Mesendoderm (in vitro differentiated cells): ENCODE results near the gene SDK1.
A peak's percentile ranks its signal among the peaks of the same experiment; 100 is the strongest.
"Not testable (repeated sequence)": the region's sequence is repeated elsewhere in the genome, so short reads cannot be mapped to it uniquely, and the experiment has no call there.

ENCODE experiments used
- DNase-seq: peaks from one replicate; pipeline ENCODE4 v3.0.0; 2013
- H2AK5ac ChIP-seq: 2 replicates; pipeline ENCODE4 v1.6.1; 2013; ENCODE audit warnings: low read length, inconsistent platforms
- H2BK120ac ChIP-seq: 2 replicates; pipeline ENCODE4 v1.6.1; 2013; ENCODE audit warnings: low read depth, mild to moderate bottlenecking, low read length, moderate library complexity, mixed read lengths
- H2BK15ac ChIP-seq: replicated peaks from 2 replicates; pipeline ENCODE4 v1.6.1; 2013; ENCODE audit warnings: low read depth, mild to moderate bottlenecking, moderate library complexity
- H2BK5ac ChIP-seq: 2 replicates; pipeline ENCODE4 v1.6.1; 2013; ENCODE audit warnings: low read length, inconsistent platforms
- H3K18ac ChIP-seq: 2 replicates; pipeline ENCODE4 v1.6.1; 2013; ENCODE audit warnings: mild to moderate bottlenecking, low read length, mixed read lengths
- H3K23ac ChIP-seq: one replicate; pipeline ENCODE4 v1.6.1; 2013; ENCODE audit warnings: low read length
- H3K27ac ChIP-seq: 2 replicates; pipeline ENCODE4 v1.5.1; 2013; ENCODE audit warnings: low read depth, mild to moderate bottlenecking, inconsistent platforms, low read length, moderate library complexity
- H3K27me3 ChIP-seq: 2 replicates; pipeline ENCODE4 v1.6.1; 2013; ENCODE audit warnings: low read length, control low read depth, mild to moderate bottlenecking, inconsistent platforms; ENCODE audit not compliant: insufficient read depth, poor library complexity
- H3K36me3 ChIP-seq: 2 replicates; pipeline ENCODE4 v1.6.1; 2013; ENCODE audit warnings: low read length, inconsistent platforms; ENCODE audit not compliant: control insufficient read depth, insufficient read depth
- H3K4ac ChIP-seq: one replicate; pipeline ENCODE4 v1.6.1; 2013; ENCODE audit warnings: low read depth, mild to moderate bottlenecking, low read length, moderate library complexity
- H3K4me1 ChIP-seq: 2 replicates; pipeline ENCODE4 v1.6.1; 2013; ENCODE audit warnings: low read depth, low read length, inconsistent platforms; ENCODE audit not compliant: control insufficient read depth
- H3K4me2 ChIP-seq: 2 replicates; pipeline ENCODE4 v1.6.1; 2013; ENCODE audit warnings: low read length
- H3K4me3 ChIP-seq: 2 replicates; pipeline ENCODE4 v1.5.1; 2013; ENCODE audit warnings: mild to moderate bottlenecking, low read length
- H3K56ac ChIP-seq: one replicate; pipeline ENCODE4 v1.6.1; 2013; ENCODE audit warnings: low read length
- H3K79me1 ChIP-seq: 2 replicates; pipeline ENCODE4 v1.6.1; 2013; ENCODE audit warnings: low read length, inconsistent platforms
- H3K79me2 ChIP-seq: 2 replicates; pipeline ENCODE4 v1.6.1; 2013; ENCODE audit warnings: mild to moderate bottlenecking, low read length; ENCODE audit not compliant: control insufficient read depth, insufficient read depth
- H3K9ac ChIP-seq: 2 replicates; pipeline ENCODE4 v1.6.1; 2013; ENCODE audit warnings: low read length, inconsistent platforms
- H4K5ac ChIP-seq: one replicate; pipeline ENCODE4 v1.6.1; 2013; ENCODE audit warnings: low read length
- H4K8ac ChIP-seq: one replicate; pipeline ENCODE4 v1.6.1; 2013; ENCODE audit warnings: low read depth, mild to moderate bottlenecking, control low read depth, low read length, moderate library complexity
- WGBS: extraction: QIAGEN DNeasy Blood & Tissue Kit; methylation state at CpG from one replicate; pipeline ENCODE4 v1.1.7; 2013; ENCODE audit warnings: low lambda C conversion rate, missing lambda C conversion rate; ENCODE audit not compliant: insufficient coverage; ENCODE audit errors: extremely low coverage; 5-methylcytosine and 5-hydroxymethylcytosine counted together

SDK1 gene

GRCh38 chr7:3706091-3706490, 405.0 kb downstream of the SDK1 start:
- not testable (repeated sequence) for H3K4me2 ChIP-seq, H3K27me3 ChIP-seq, H3K56ac ChIP-seq, H2BK120ac ChIP-seq, H3K4ac ChIP-seq, H2AK5ac ChIP-seq, H4K8ac ChIP-seq, H4K5ac ChIP-seq, H3K79me2 ChIP-seq, H3K4me1 ChIP-seq, H3K18ac ChIP-seq, H3K27ac ChIP-seq, H3K9ac ChIP-seq, H3K4me3 ChIP-seq, H2BK5ac ChIP-seq, H3K36me3 ChIP-seq, H3K23ac ChIP-seq, H2BK15ac ChIP-seq, DNase-seq, H3K79me1 ChIP-seq
- no CpG with 5 or more reads among the region's 2 CpGs for WGBS

- Histone ChIP-seq H3K56ac (no peak overlapping the region), H2BK15ac (no peak overlapping the region), H3K4me2 (no peak overlapping the region), H3K79me2 (no peaks in the 10 kb centered on the region), H2AK5ac (no peak overlapping the region), H3K27me3 (no peaks in the 10 kb centered on the region), H3K18ac (no peak overlapping the region), H3K9ac (no peak overlapping the region), H4K8ac (no peak overlapping the region), H3K79me1 (no peaks in the 10 kb centered on the region), H3K4ac (no peak overlapping the region), H3K27ac (no peak overlapping the region), H4K5ac (no peak overlapping the region), H3K4me3 (no peak overlapping the region), H3K36me3 (no peaks in the 10 kb centered on the region), H2BK5ac (no peak overlapping the region), H3K23ac (no peak overlapping the region), H2BK120ac (no peak overlapping the region), H3K4me1 (no peaks in the 10 kb centered on the region)
- no peak for DNase-seq
- WGBS = no CpG with 5 or more reads among the region's 1 CpG
Measured at GRCh38 chr7:3710122-3710521, 409.1 kb downstream of the SDK1 start.

GRCh38 chr7:3710531-3710930, 409.5 kb downstream of the SDK1 start:
- Histone ChIP-seq H4K5ac (no peak overlapping the region), H3K9ac (no peak overlapping the region), H3K27me3 (no peaks in the 10 kb centered on the region), H3K4me1 (no peaks in the 10 kb centered on the region), H3K79me2 (no peaks in the 10 kb centered on the region), H3K4me2 (no peak overlapping the region), H3K79me1 (no peaks in the 10 kb centered on the region), H2AK5ac (no peak overlapping the region), H3K23ac (no peak overlapping the region), H2BK120ac (no peak overlapping the region), H2BK5ac (no peak overlapping the region), H3K4ac (no peak overlapping the region), H3K36me3 (no peaks in the 10 kb centered on the region), H2BK15ac (no peak overlapping the region), H3K18ac (no peak overlapping the region), H4K8ac (no peak overlapping the region), H3K56ac (no peak overlapping the region), H3K27ac (no peak overlapping the region), H3K4me3 (no peak overlapping the region)
- no peak for DNase-seq
- no CpG with 5 or more reads among the region's 5 CpGs for WGBS

- Histone ChIP-seq H3K79me1 (no peaks in the 10 kb centered on the region), H2BK15ac (no peak overlapping the region), H3K9ac (no peak overlapping the region), H4K8ac (no peak overlapping the region), H3K56ac (no peak overlapping the region), H3K27me3 (no peaks in the 10 kb centered on the region), H2BK5ac (no peak overlapping the region), H2AK5ac (no peak overlapping the region), H3K27ac (no peak overlapping the region), H3K4me3 (no peak overlapping the region), H3K36me3 (no peaks in the 10 kb centered on the region), H3K4me2 (no peak overlapping the region), H3K79me2 (no peaks in the 10 kb centered on the region), H3K4me1 (no peaks in the 10 kb centered on the region), H3K4ac (no peak overlapping the region), H4K5ac (no peak overlapping the region), H2BK120ac (no peak overlapping the region), H3K18ac (no peak overlapping the region), H3K23ac (no peak overlapping the region)
- no CpG with 5 or more reads among the region's 6 CpGs for WGBS
- peak; percentile 23 for DNase-seq
Measured at GRCh38 chr7:3712841-3713240, 411.8 kb downstream of the SDK1 start.

GRCh38 chr7:3721422-3721821, 420.4 kb downstream of the SDK1 start:
- H3K23ac ChIP-seq = no peak overlapping the region
- peaks cover 2% of the 10 kb centered on the region for H3K4me1 ChIP-seq
- H3K18ac ChIP-seq = no peak overlapping the region
- no peak overlapping the region for H2AK5ac ChIP-seq
- no peak overlapping the region for H4K5ac ChIP-seq
- H4K8ac ChIP-seq = no peak overlapping the region
- no peak overlapping the region for H3K4me3 ChIP-seq
- H3K56ac ChIP-seq = no peak overlapping the region
- H3K36me3 ChIP-seq = no peaks in the 10 kb centered on the region
- no peak for DNase-seq
- H3K27ac ChIP-seq = no peak overlapping the region
- H2BK15ac ChIP-seq = no peak overlapping the region
- no peak overlapping the region for H2BK120ac ChIP-seq
- H3K4ac ChIP-seq = no peak overlapping the region
- H3K4me2 ChIP-seq = no peak overlapping the region
- H3K9ac ChIP-seq = no peak overlapping the region
- no peak overlapping the region for H2BK5ac ChIP-seq
- no peaks in the 10 kb centered on the region for H3K27me3 ChIP-seq
- no peaks in the 10 kb centered on the region for H3K79me1 ChIP-seq
- no CpG with 5 or more reads among the region's 3 CpGs for WGBS
- H3K79me2 ChIP-seq = no peaks in the 10 kb centered on the region

- Histone ChIP-seq H3K36me3 (no peaks in the 10 kb centered on the region), H3K27ac (no peak overlapping the region), H4K5ac (no peak overlapping the region), H3K79me2 (no peaks in the 10 kb centered on the region), H3K4ac (no peak overlapping the region), H3K23ac (no peak overlapping the region), H2AK5ac (no peak overlapping the region), H3K4me2 (peak overlapping the region; percentile 14), H2BK120ac (no peak overlapping the region), H3K18ac (no peak overlapping the region), H3K56ac (peak overlapping the region; percentile 66), H3K79me1 (no peaks in the 10 kb centered on the region), H4K8ac (no peak overlapping the region), H2BK15ac (no peak overlapping the region), H2BK5ac (no peak overlapping the region), H3K27me3 (no peaks in the 10 kb centered on the region), H3K9ac (no peak overlapping the region), H3K4me3 (no peak overlapping the region), H3K4me1 (peaks cover 2% of the 10 kb centered on the region)
- peak; percentile 95 for DNase-seq
- no CpG with 5 or more reads among the region's 13 CpGs for WGBS
Measured at GRCh38 chr7:3722396-3722922, 421.4 kb downstream of the SDK1 start.
